ENCODE data around the gene KCTD5.

- TF ChIP-seq, protein P1, sequence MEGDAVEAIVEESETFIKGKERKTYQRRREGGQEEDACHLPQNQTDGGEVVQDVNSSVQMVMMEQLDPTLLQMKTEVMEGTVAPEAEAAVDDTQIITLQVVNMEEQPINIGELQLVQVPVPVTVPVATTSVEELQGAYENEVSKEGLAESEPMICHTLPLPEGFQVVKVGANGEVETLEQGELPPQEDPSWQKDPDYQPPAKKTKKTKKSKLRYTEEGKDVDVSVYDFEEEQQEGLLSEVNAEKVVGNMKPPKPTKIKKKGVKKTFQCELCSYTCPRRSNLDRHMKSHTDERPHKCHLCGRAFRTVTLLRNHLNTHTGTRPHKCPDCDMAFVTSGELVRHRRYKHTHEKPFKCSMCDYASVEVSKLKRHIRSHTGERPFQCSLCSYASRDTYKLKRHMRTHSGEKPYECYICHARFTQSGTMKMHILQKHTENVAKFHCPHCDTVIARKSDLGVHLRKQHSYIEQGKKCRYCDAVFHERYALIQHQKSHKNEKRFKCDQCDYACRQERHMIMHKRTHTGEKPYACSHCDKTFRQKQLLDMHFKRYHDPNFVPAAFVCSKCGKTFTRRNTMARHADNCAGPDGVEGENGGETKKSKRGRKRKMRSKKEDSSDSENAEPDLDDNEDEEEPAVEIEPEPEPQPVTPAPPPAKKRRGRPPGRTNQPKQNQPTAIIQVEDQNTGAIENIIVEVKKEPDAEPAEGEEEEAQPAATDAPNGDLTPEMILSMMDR (IDR thresholded peaks at IDR 0.05), result no peak
- no peak for TF ChIP-seq POLR2A (IDR thresholded peaks at IDR 0.05)
These were observed 58.2 kb downstream of the KCTD5 start for GRCh38 chr16:2740476-2740875.
